ENCODE results near the gene ABLIM2. TPM values are rescaled to one million over a fixed set of nuclear protein-coding genes. Genes with fewer than 3 reads are reported as not detected.

ABLIM2 gene
- total and polyA plus RNA-seq, 2 experiments from 2014 or later = 1.5 to 4.3 TPM

DNA sequence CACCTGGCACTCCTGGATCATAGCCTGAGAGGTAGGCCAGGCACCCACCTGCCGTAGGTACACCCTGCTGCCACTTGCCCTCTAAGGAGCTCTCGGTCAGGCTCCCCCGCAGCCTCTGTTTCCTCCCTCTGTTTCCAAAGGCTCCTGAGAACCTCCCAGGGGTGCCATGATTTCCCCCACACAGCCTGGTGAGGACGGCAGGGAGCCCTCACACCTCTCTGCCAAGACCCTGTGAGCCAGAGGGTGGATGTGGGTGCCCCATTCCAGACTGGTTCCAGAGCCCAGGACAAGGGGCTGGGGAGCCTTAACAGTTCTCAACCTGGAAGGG lies 1.6 kb upstream of the ABLIM2 start (continued):
- TF ChIP-seq, protein P1, sequence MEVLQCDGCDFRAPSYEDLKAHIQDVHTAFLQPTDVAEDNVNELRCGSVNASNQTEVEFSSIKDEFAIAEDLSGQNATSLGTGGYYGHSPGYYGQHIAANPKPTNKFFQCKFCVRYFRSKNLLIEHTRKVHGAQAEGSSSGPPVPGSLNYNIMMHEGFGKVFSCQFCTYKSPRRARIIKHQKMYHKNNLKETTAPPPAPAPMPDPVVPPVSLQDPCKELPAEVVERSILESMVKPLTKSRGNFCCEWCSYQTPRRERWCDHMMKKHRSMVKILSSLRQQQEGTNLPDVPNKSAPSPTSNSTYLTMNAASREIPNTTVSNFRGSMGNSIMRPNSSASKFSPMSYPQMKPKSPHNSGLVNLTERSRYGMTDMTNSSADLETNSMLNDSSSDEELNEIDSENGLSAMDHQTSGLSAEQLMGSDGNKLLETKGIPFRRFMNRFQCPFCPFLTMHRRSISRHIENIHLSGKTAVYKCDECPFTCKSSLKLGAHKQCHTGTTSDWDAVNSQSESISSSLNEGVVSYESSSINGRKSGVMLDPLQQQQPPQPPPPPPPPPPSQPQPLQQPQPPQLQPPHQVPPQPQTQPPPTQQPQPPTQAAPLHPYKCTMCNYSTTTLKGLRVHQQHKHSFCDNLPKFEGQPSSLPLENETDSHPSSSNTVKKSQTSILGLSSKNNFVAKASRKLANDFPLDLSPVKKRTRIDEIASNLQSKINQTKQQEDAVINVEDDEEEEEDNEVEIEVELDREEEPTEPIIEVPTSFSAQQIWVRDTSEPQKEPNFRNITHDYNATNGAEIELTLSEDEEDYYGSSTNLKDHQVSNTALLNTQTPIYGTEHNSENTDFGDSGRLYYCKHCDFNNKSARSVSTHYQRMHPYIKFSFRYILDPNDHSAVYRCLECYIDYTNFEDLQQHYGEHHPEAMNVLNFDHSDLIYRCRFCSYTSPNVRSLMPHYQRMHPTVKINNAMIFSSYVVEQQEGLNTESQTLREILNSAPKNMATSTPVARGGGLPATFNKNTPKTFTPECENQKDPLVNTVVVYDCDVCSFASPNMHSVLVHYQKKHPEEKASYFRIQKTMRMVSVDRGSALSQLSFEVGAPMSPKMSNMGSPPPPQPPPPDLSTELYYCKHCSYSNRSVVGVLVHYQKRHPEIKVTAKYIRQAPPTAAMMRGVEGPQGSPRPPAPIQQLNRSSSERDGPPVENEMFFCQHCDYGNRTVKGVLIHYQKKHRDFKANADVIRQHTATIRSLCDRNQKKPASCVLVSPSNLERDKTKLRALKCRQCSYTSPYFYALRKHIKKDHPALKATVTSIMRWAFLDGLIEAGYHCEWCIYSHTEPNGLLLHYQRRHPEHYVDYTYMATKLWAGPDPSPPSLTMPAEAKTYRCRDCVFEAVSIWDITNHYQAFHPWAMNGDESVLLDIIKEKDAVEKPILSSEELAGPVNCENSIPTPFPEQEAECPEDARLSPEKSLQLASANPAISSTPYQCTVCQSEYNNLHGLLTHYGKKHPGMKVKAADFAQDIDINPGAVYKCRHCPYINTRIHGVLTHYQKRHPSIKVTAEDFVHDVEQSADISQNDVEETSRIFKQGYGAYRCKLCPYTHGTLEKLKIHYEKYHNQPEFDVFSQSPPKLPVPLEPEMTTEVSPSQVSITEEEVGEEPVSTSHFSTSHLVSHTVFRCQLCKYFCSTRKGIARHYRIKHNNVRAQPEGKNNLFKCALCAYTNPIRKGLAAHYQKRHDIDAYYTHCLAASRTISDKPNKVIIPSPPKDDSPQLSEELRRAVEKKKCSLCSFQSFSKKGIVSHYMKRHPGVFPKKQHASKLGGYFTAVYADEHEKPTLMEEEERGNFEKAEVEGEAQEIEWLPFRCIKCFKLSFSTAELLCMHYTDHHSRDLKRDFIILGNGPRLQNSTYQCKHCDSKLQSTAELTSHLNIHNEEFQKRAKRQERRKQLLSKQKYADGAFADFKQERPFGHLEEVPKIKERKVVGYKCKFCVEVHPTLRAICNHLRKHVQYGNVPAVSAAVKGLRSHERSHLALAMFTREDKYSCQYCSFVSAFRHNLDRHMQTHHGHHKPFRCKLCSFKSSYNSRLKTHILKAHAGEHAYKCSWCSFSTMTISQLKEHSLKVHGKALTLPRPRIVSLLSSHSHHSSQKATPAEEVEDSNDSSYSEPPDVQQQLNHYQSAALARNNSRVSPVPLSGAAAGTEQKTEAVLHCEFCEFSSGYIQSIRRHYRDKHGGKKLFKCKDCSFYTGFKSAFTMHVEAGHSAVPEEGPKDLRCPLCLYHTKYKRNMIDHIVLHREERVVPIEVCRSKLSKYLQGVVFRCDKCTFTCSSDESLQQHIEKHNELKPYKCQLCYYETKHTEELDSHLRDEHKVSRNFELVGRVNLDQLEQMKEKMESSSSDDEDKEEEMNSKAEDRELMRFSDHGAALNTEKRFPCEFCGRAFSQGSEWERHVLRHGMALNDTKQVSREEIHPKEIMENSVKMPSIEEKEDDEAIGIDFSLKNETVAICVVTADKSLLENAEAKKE (CRISPR knock-in tag; IDR thresholded peaks at IDR 0.05) = no peak
- TF ChIP-seq ZNF114 (CRISPR knock-in tag; IDR thresholded peaks at IDR 0.05) (no peak), STAT1 (IDR thresholded peaks at IDR 0.05; ENCODE audit: unreplicated experiment) (no peak)

DNA sequence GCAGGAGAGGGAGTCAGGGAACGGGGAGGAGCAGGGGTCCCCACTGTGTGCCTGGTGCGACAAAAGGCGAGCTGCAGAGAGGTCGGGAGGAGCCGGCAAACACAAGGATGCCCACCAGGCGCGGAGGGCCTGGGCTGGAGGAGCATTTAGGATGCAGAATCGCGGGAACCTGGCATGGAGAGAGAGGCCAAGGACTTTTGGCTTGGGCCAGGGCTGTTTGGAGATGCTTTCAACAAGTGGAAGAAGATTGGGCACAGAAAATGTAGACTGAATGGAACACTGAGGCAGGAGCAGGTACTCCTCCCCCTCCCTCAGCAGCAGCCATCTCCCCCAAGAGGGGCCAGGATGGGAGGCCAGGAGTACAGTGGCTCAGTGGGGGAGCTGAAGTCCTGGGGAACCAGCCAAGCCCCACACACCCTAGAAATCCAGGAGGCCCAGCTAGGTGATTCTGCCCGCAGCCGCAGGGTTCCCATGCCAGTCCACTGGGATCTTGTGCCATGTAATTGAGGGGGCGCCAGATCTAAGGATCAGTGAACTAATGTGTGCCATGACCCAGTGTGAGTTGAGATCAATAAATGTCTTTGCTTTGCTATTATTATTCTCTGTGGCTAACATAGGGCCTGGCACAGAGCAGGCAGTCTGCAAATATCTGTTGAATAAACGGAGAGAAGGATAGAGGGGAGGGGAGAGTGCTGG lies 1.1 kb upstream of the ABLIM2 start:
- peak overlapping the region; percentile 63 for H3K4me3 Mint-ChIP-seq
- no peaks in the 10 kb centered on the region for H3K9me3 Mint-ChIP-seq
- TF ChIP-seq EZH2phosphoT487 (IDR thresholded peaks at IDR 0.05; ENCODE audit: unreplicated experiment) = no peak
- peaks cover 26% of the 10 kb centered on the region for H3K27me3 Mint-ChIP-seq (ENCODE audit: insufficient read depth, low read depth, poor library complexity)
- H3K4me1 Mint-ChIP-seq = peaks cover 16% of the 10 kb centered on the region
- H4K20me1 ChIP-seq (replicated peaks; ENCODE audit: insufficient read depth) = no peaks in the 10 kb centered on the region
- no peaks in the 10 kb centered on the region for H3K4me1 ChIP-seq (ENCODE audit: insufficient read depth)
- no peaks in the 10 kb centered on the region for H3F3A ChIP-seq (replicated peaks; ENCODE audit: low read depth)
- H3K27me3 ChIP-seq (ENCODE audit: insufficient read depth) = peaks cover 29% of the 10 kb centered on the region
- no peaks in the 10 kb centered on the region for H3K9me2 ChIP-seq (ENCODE audit: insufficient read depth)
- H3K27ac ChIP-seq (ENCODE audit: low read depth) = no peak overlapping the region
- no peak overlapping the region for H3K27ac Mint-ChIP-seq
- peak; percentile 13; the same call in 2 of the 3 replicates for ATAC-seq
- no peaks in the 10 kb centered on the region for H3K36me3 Mint-ChIP-seq (ENCODE audit: low read depth)
- H3K36me3 ChIP-seq (ENCODE audit: insufficient read depth) = no peaks in the 10 kb centered on the region
- peak overlapping the region; percentile 94 for H2AFZ ChIP-seq
- no peaks in the 10 kb centered on the region for H3K79me2 ChIP-seq (replicated peaks; ENCODE audit: insufficient read depth)
- H3K4me2 ChIP-seq = peak overlapping the region; percentile 92
- H3K4me3 ChIP-seq = peak overlapping the region; percentile 76
- DNase-seq (ENCODE audit: low spot score) = peak; percentile 50
